ENCODE measurements around the gene QRICH1. TPM values are rescaled to one million over a fixed set of nuclear protein-coding genes. Genes with fewer than 3 reads are reported as not detected.

QRICH1 gene
- total RNA-seq, 1 experiment from 2014 or later: 107 TPM

DNA sequence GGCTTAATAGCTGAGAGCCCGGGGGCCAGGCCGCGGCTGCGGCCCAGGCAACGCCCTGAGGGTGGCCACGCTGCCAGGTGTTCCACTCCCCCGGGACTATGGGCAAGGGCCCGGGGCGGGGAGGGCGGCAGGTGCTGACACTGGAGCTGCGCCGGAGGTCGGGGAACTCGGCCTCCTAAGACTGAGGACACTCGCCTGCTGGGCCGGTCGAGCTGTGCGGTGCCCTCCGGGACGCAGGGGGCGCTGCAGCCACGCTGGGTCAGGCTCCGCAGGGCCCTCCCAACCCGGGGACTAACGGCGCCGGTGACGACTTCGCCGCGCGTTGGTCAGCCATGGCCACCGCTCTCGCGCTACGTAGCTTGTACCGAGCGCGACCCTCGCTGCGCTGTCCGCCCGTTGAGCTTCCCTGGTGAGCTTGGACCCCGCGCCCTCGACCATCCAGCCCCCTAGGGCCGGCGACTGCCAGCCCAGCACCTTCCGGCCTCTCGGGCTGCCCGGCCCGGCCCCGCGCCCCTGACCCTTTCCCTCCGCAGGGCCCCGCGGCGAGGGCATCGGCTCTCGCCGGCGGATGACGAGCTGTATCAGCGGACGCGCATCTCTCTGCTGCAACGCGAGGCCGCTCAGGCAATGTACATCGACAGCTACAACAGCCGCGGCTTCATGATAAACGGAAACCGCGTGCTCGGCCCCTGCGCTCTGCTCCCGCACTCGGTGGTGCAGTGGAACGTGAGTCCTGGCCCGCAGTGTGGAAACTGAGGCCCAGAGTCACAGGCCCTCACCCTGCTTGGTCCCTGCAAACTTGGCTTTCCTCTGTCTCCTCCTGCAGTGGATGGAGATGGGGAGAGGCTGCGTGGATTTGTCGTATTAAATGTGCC is 71.8 kb downstream of the QRICH1 start, which contains the start of gene NDUFAF3:
Gene NDUFAF3, plus strand, starts transcription at position 309 of the 875 bp plus-strand sequence. Its CDS starts 24 bp downstream, at position 333.
- peaks cover 3% of the 10 kb centered on the region for H3K4me1 Mint-ChIP-seq (ENCODE audit: low read depth, unreplicated experiment)

GRCh38 chr3:49021213-49021812 is 72.6 kb downstream of the QRICH1 start:
- Mint-ChIP-seq H3K27me3 (ENCODE audit: unreplicated experiment) (no peaks in the 10 kb centered on the region), H3K27ac (ENCODE audit: unreplicated experiment) (peak overlapping the region; percentile 88), H3K4me3 (ENCODE audit: low read depth, unreplicated experiment) (peak overlapping the region; percentile 74), H3K36me3 (ENCODE audit: insufficient read depth, unreplicated experiment) (peaks cover 98% of the 10 kb centered on the region), H3K9me3 (ENCODE audit: low read depth, unreplicated experiment) (no peaks in the 10 kb centered on the region), H3K4me1 (ENCODE audit: low read depth, unreplicated experiment) (no peaks in the 10 kb centered on the region)
- no peak for TF ChIP-seq CTCF (IDR thresholded peaks at IDR 0.05; ENCODE audit: unreplicated experiment)
- peak; percentile 99 for DNase-seq
- intact Hi-C loops (cut with micrococcal nuclease; ENCODE audit: unreplicated experiment): no loop called here
- BruUV-seq (replicated peaks): no TSS peak
- CTCF ChIA-PET: interaction anchor here (0.6 to 2.0 kb wide), 7 partner anchors 14 to 318 kb away, joined by 3 to 8 read pairs (median 4); partner anchors contain the start of genes QRICH1, USP4 and WDR6

More for the DNA sequence above, 71.8 kb downstream of the QRICH1 start, which contains the start of gene NDUFAF3:
- Mint-ChIP-seq H3K36me3 (ENCODE audit: insufficient read depth, unreplicated experiment) (peaks cover 98% of the 10 kb centered on the region), H3K9me3 (ENCODE audit: low read depth, unreplicated experiment) (no peaks in the 10 kb centered on the region), H3K27ac (ENCODE audit: unreplicated experiment) (peak within 1 kb of the TSS; percentile 88), H3K27me3 (ENCODE audit: unreplicated experiment) (no peaks in the 10 kb centered on the region), H3K4me3 (ENCODE audit: low read depth, unreplicated experiment) (peak within 1 kb of the TSS; percentile 74)
- TF ChIP-seq CTCF (IDR thresholded peaks at IDR 0.05; ENCODE audit: unreplicated experiment): peak; percentile 87
- CTCF ChIA-PET: interaction anchor here (0.5 to 2.0 kb wide), 8 partner anchors 9 to 318 kb away, joined by 3 to 8 read pairs (median 4); partner anchors contain the start of genes QRICH1, USP4 and WDR6
- DNase-seq: peak; percentile 97
- intact Hi-C loops (cut with micrococcal nuclease; ENCODE audit: unreplicated experiment): no loop called here
- BruUV-seq (replicated peaks): TSS peak; percentile 41

DNA sequence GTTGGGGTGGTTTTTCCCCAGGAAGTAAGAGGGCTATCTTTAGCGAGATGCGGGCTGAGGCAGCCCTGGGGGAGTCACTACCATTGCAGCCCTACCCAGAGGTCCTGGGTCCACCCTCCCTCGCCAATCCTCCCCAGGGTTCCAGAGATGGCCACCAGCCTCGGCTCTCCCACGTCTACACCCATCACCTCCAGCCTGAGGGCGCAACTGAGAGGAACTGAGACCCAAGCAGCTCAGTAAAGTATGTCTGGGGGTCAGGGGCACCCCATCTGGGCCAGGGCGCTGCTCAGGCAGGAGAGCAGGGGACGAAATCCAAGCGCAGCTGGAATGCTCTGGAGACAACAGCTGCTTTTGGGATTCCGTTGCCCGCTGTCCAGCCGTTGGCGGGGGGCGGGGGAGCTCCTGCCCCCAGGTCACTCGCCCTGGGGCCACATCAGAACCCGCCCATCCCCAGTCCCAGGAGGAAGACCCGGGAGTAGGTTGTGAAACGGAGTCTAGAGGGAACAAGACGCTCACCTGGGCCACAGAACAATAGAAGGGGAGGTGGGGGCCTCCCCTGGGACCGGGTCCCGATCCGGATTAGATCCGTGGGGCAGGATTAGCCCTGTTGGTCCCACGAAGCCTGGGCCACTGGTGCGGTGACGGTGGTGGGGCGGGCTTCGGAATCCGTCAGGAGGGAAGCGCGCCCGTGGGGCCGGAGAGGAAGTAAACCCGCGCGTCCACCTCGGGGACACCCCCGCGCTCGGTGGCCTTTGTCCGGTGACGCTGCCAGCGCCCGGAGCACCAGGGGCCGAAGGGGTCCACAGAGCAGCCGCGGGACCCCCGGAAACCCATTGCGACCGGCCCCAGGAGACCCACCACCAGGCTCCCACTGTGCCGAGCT is 73.3 kb downstream of the QRICH1 start:
- Mint-ChIP-seq H3K36me3 (ENCODE audit: insufficient read depth, unreplicated experiment) (peaks cover 98% of the 10 kb centered on the region), H3K4me3 (ENCODE audit: low read depth, unreplicated experiment) (peak overlapping the region; percentile 74), H3K4me1 (ENCODE audit: low read depth, unreplicated experiment) (no peaks in the 10 kb centered on the region), H3K9me3 (ENCODE audit: low read depth, unreplicated experiment) (no peaks in the 10 kb centered on the region), H3K27me3 (ENCODE audit: unreplicated experiment) (no peaks in the 10 kb centered on the region), H3K27ac (ENCODE audit: unreplicated experiment) (peak overlapping the region; percentile 88)
- intact Hi-C loops (cut with micrococcal nuclease; ENCODE audit: unreplicated experiment): no loop called here
- CTCF ChIA-PET: interaction anchor here (0.6 to 2.0 kb wide), 7 partner anchors 13 to 319 kb away, joined by 3 to 8 read pairs (median 4); partner anchors contain the start of genes USP4 and WDR6
- BruUV-seq (replicated peaks): TSS peak; percentile 82
- DNase-seq: peak; percentile 47
- no peak for TF ChIP-seq CTCF (IDR thresholded peaks at IDR 0.05; ENCODE audit: unreplicated experiment)

- intact Hi-C loops (cut with micrococcal nuclease; ENCODE audit: unreplicated experiment): no loop called here
- H3K4me3 Mint-ChIP-seq (ENCODE audit: low read depth, unreplicated experiment): peak overlapping the region; percentile 74
- BruUV-seq (replicated peaks): no TSS peak
Observed at GRCh38 chr3:49019941-49020329, 73.9 kb downstream of the QRICH1 start.

More at GRCh38 chr3:49019941-49020329, 73.9 kb downstream of the QRICH1 start:
- peak; percentile 19 for DNase-seq
- no peak for TF ChIP-seq CTCF (IDR thresholded peaks at IDR 0.05; ENCODE audit: unreplicated experiment)
- Mint-ChIP-seq H3K36me3 (ENCODE audit: insufficient read depth, unreplicated experiment) (peaks cover 98% of the 10 kb centered on the region), H3K4me1 (ENCODE audit: low read depth, unreplicated experiment) (no peaks in the 10 kb centered on the region), H3K9me3 (ENCODE audit: low read depth, unreplicated experiment) (no peaks in the 10 kb centered on the region), H3K27ac (ENCODE audit: unreplicated experiment) (peak overlapping the region; percentile 88), H3K27me3 (ENCODE audit: unreplicated experiment) (no peaks in the 10 kb centered on the region)
- CTCF ChIA-PET: interaction anchor here (0.6 to 1.2 kb wide), 4 partner anchors 32 to 705 kb away, joined by 3 to 5 read pairs (median 5); no protein-coding TSS in a partner anchor

Measured in Calu3 (cell line).